ENCODE data around the gene KCNJ6. TPM values are rescaled to one million over a fixed set of nuclear protein-coding genes. Genes with fewer than 3 reads are reported as not detected.

The KCNJ6 gene
- total RNA-seq, 1 donor from 2014 or later = 4.4 TPM

GRCh38 chr21:37796011-37796410 is 120.2 kb downstream of the KCNJ6 start:
- Mint-ChIP-seq H3K4me3 (ENCODE audit: unreplicated experiment) (no peak overlapping the region), H3K9me3 (ENCODE audit: low read depth) (no peaks in the 10 kb centered on the region), H3K27me3 (ENCODE audit: low read depth) (no peaks in the 10 kb centered on the region), H3K36me3 (ENCODE audit: low read depth) (no peaks in the 10 kb centered on the region), H3K27ac (ENCODE audit: unreplicated experiment) (no peak overlapping the region), H3K4me1 (ENCODE audit: low read depth) (peaks cover 71% of the 10 kb centered on the region)
- DNase-seq (ENCODE audit: low spot score) = no peak
- TF ChIP-seq CTCF (IDR thresholded peaks at IDR 0.05) = no peak

- TF ChIP-seq CTCF (IDR thresholded peaks at IDR 0.05) = no peak
- H3K9me3 Mint-ChIP-seq (ENCODE audit: low read depth) = peaks cover 11% of the 10 kb centered on the region
- peak overlapping the region; percentile 69 for H3K27ac Mint-ChIP-seq (ENCODE audit: unreplicated experiment)
- no peak for DNase-seq (ENCODE audit: low spot score)
- peaks cover 54% of the 10 kb centered on the region for H3K4me1 Mint-ChIP-seq (ENCODE audit: low read depth)
- no peaks in the 10 kb centered on the region for H3K27me3 Mint-ChIP-seq (ENCODE audit: low read depth)
- no peak overlapping the region for H3K4me3 Mint-ChIP-seq (ENCODE audit: unreplicated experiment)
- H3K36me3 Mint-ChIP-seq (ENCODE audit: low read depth) = no peaks in the 10 kb centered on the region
These were observed 122.6 kb downstream of the KCNJ6 start for GRCh38 chr21:37793660-37794059.

GRCh38 chr21:37792046-37792445 is 124.2 kb downstream of the KCNJ6 start:
- no peaks in the 10 kb centered on the region for H3K27me3 Mint-ChIP-seq (ENCODE audit: low read depth)
- DNase-seq (ENCODE audit: low spot score) = no peak
- peaks cover 54% of the 10 kb centered on the region for H3K4me1 Mint-ChIP-seq (ENCODE audit: low read depth)
- no peak overlapping the region for H3K27ac Mint-ChIP-seq (ENCODE audit: unreplicated experiment)
- H3K9me3 Mint-ChIP-seq (ENCODE audit: low read depth) = peaks cover 21% of the 10 kb centered on the region
- no peak for TF ChIP-seq CTCF (IDR thresholded peaks at IDR 0.05)
- H3K4me3 Mint-ChIP-seq (ENCODE audit: unreplicated experiment) = no peak overlapping the region
- H3K36me3 Mint-ChIP-seq (ENCODE audit: low read depth) = peaks cover 3% of the 10 kb centered on the region

GRCh38 chr21:37790905-37791304 is 125.4 kb downstream of the KCNJ6 start:
- H3K27me3 Mint-ChIP-seq (ENCODE audit: low read depth) = no peaks in the 10 kb centered on the region
- no peak overlapping the region for H3K4me3 Mint-ChIP-seq (ENCODE audit: unreplicated experiment)
- no peak overlapping the region for H3K27ac Mint-ChIP-seq (ENCODE audit: unreplicated experiment)
- no peak for TF ChIP-seq CTCF (IDR thresholded peaks at IDR 0.05)
- H3K9me3 Mint-ChIP-seq (ENCODE audit: low read depth) = peaks cover 21% of the 10 kb centered on the region
- no peak for DNase-seq (ENCODE audit: low spot score)
- H3K36me3 Mint-ChIP-seq (ENCODE audit: low read depth) = peaks cover 3% of the 10 kb centered on the region
- peaks cover 64% of the 10 kb centered on the region for H3K4me1 Mint-ChIP-seq (ENCODE audit: low read depth)

- no peak for DNase-seq (ENCODE audit: low spot score)
- H3K4me1 Mint-ChIP-seq (ENCODE audit: low read depth) = peaks cover 78% of the 10 kb centered on the region
- H3K27me3 Mint-ChIP-seq (ENCODE audit: low read depth) = no peaks in the 10 kb centered on the region
- peaks cover 3% of the 10 kb centered on the region for H3K36me3 Mint-ChIP-seq (ENCODE audit: low read depth)
- peaks cover 21% of the 10 kb centered on the region for H3K9me3 Mint-ChIP-seq (ENCODE audit: low read depth)
- no peak overlapping the region for H3K4me3 Mint-ChIP-seq (ENCODE audit: unreplicated experiment)
- no peak for TF ChIP-seq CTCF (IDR thresholded peaks at IDR 0.05)
- H3K27ac Mint-ChIP-seq (ENCODE audit: unreplicated experiment) = no peak overlapping the region
These were observed 127.8 kb downstream of the KCNJ6 start for GRCh38 chr21:37788503-37788902.

Data from chondrocyte (in vitro differentiated cells).